Skeletal muscle satellite cell (primary cell): ENCODE data around the gene HSD17B14.

ENCODE experiments used
- H3K27me3 ChIP-seq: 2 replicates; pipeline ENCODE4 v1.7.0; 2013; ENCODE audit warnings: low read length; ENCODE audit not compliant: control insufficient read depth, insufficient read depth
- H3K36me3 ChIP-seq: 2 replicates; pipeline ENCODE4 v1.7.0; 2013; ENCODE audit warnings: mild to moderate bottlenecking, control low read depth, low read length; ENCODE audit not compliant: insufficient read depth
- H3K4me1 ChIP-seq: 2 replicates; pipeline ENCODE4 v1.7.0; 2013; ENCODE audit warnings: low read length; ENCODE audit not compliant: control insufficient read depth, insufficient read depth
- H3K4me2 ChIP-seq: 2 replicates; pipeline ENCODE4 v1.7.0; 2013; ENCODE audit warnings: mild to moderate bottlenecking, low read length
- H3K4me3 ChIP-seq: 2 replicates; pipeline ENCODE4 v1.7.0; 2013; ENCODE audit warnings: low read length
- H3K9ac ChIP-seq: 2 replicates; pipeline ENCODE4 v1.7.0; 2013; ENCODE audit warnings: mild to moderate bottlenecking, low read depth, low read length, moderate library complexity
- H3K9me3 ChIP-seq: replicated peaks from 2 replicates; pipeline ENCODE4 v1.7.0; 2013; ENCODE audit warnings: mild to moderate bottlenecking, control low read depth, low read length

The HSD17B14 gene

GRCh38 chr19:48818234-48818820 lies 18.0 kb downstream of the HSD17B14 start:
- peaks cover 10% of the 10 kb centered on the region for H3K4me1 ChIP-seq
- no peaks in the 10 kb centered on the region for H3K36me3 ChIP-seq
- no peak overlapping the region for H3K4me3 ChIP-seq
- H3K9me3 ChIP-seq = no peaks in the 10 kb centered on the region
- H3K27me3 ChIP-seq = no peaks in the 10 kb centered on the region
- H3K9ac ChIP-seq = no peak overlapping the region
- H3K4me2 ChIP-seq = no peak overlapping the region

GRCh38 chr19:48817585-48818124 lies 18.6 kb downstream of the HSD17B14 start:
- H3K36me3 ChIP-seq = no peaks in the 10 kb centered on the region
- H3K27me3 ChIP-seq = no peaks in the 10 kb centered on the region
- no peak overlapping the region for H3K9ac ChIP-seq
- H3K9me3 ChIP-seq = no peaks in the 10 kb centered on the region
- peaks cover 10% of the 10 kb centered on the region for H3K4me1 ChIP-seq
- no peak overlapping the region for H3K4me2 ChIP-seq
- no peak overlapping the region for H3K4me3 ChIP-seq

- H3K9me3 ChIP-seq = no peaks in the 10 kb centered on the region
- no peaks in the 10 kb centered on the region for H3K27me3 ChIP-seq
- H3K4me1 ChIP-seq = peaks cover 17% of the 10 kb centered on the region
- no peaks in the 10 kb centered on the region for H3K36me3 ChIP-seq
- H3K9ac ChIP-seq = no peak overlapping the region
- no peak overlapping the region for H3K4me2 ChIP-seq
- H3K4me3 ChIP-seq = no peak overlapping the region
These were observed 20.3 kb downstream of the HSD17B14 start for GRCh38 chr19:48815870-48816501.

- no peak overlapping the region for H3K4me3 ChIP-seq
- no peaks in the 10 kb centered on the region for H3K9me3 ChIP-seq
- no peak overlapping the region for H3K4me2 ChIP-seq
- no peak overlapping the region for H3K9ac ChIP-seq
- no peaks in the 10 kb centered on the region for H3K27me3 ChIP-seq
- no peaks in the 10 kb centered on the region for H3K36me3 ChIP-seq
- peaks cover 21% of the 10 kb centered on the region for H3K4me1 ChIP-seq
These were observed 21.4 kb downstream of the HSD17B14 start for GRCh38 chr19:48814895-48815294.

- Histone ChIP-seq H3K4me2 (no peak overlapping the region), H3K4me1 (peaks cover 13% of the 10 kb centered on the region), H3K9ac (no peak overlapping the region), H3K27me3 (no peaks in the 10 kb centered on the region), H3K4me3 (no peak overlapping the region), H3K36me3 (no peaks in the 10 kb centered on the region), H3K9me3 (no peaks in the 10 kb centered on the region)
These were observed 23.0 kb downstream of the HSD17B14 start for GRCh38 chr19:48813123-48813913.

- H3K36me3 ChIP-seq = no peaks in the 10 kb centered on the region
- peak overlapping the region; percentile 90 for H3K4me2 ChIP-seq
- no peak overlapping the region for H3K9ac ChIP-seq
- H3K27me3 ChIP-seq = no peaks in the 10 kb centered on the region
- H3K4me1 ChIP-seq = peaks cover 13% of the 10 kb centered on the region
- H3K9me3 ChIP-seq = no peaks in the 10 kb centered on the region
- H3K4me3 ChIP-seq = peak overlapping the region; percentile 61
These were observed 24.0 kb downstream of the HSD17B14 start for GRCh38 chr19:48812094-48812929.

- Histone ChIP-seq H3K4me2 (peak overlapping the region; percentile 90), H3K9me3 (no peaks in the 10 kb centered on the region), H3K4me3 (peak overlapping the region; percentile 75), H3K4me1 (peaks cover 13% of the 10 kb centered on the region), H3K9ac (peak overlapping the region; percentile 82), H3K36me3 (peaks cover 3% of the 10 kb centered on the region), H3K27me3 (no peaks in the 10 kb centered on the region)
These were observed 26.1 kb downstream of the HSD17B14 start for GRCh38 chr19:48810151-48810550.

- Histone ChIP-seq H3K9ac (no peak overlapping the region), H3K4me1 (peaks cover 13% of the 10 kb centered on the region), H3K4me3 (no peak overlapping the region), H3K9me3 (no peaks in the 10 kb centered on the region), H3K4me2 (no peak overlapping the region), H3K27me3 (no peaks in the 10 kb centered on the region), H3K36me3 (peaks cover 3% of the 10 kb centered on the region)
These were observed 28.5 kb downstream of the HSD17B14 start for GRCh38 chr19:48807590-48808308.

- H3K4me3 ChIP-seq = no peak overlapping the region
- peaks cover 6% of the 10 kb centered on the region for H3K4me1 ChIP-seq
- no peaks in the 10 kb centered on the region for H3K9me3 ChIP-seq
- no peaks in the 10 kb centered on the region for H3K27me3 ChIP-seq
- H3K36me3 ChIP-seq = peaks cover 3% of the 10 kb centered on the region
- H3K4me2 ChIP-seq = no peak overlapping the region
- H3K9ac ChIP-seq = no peak overlapping the region
These were observed 29.3 kb downstream of the HSD17B14 start for GRCh38 chr19:48806818-48807589.

GRCh38 chr19:48806518-48806817 lies 29.8 kb downstream of the HSD17B14 start:
- Histone ChIP-seq H3K36me3 (peaks cover 3% of the 10 kb centered on the region), H3K4me2 (no peak overlapping the region), H3K27me3 (no peaks in the 10 kb centered on the region), H3K4me3 (no peak overlapping the region), H3K4me1 (peaks cover 6% of the 10 kb centered on the region), H3K9me3 (no peaks in the 10 kb centered on the region), H3K9ac (no peak overlapping the region)
